K562 (cell line): ENCODE data around the gene RREB1. TPM values are rescaled to one million over a fixed set of nuclear protein-coding genes. Genes with fewer than 3 reads are reported as not detected.

Experiments used
- ATAC-seq: fragments of 200-7000 bp; cut with Tn5 transposase; 3 replicates; pipeline ENCODE4 v1.9.1; 2020; ENCODE audit warnings: moderate library complexity
- BruUV-seq: library from RNA; stranded (reverse); fragments of 400-500 nt; replicated peaks from 2 replicates; lab custom pipeline; 2021; lab: Mats Ljungman, UMichigan
- CTCF ChIA-PET: fragments of 300-600 bp; formaldehyde crosslinking; extraction: SDS; loops from one replicate; lab custom pipeline; 2021; ENCODE audit warnings: low intra/inter-chr PET ratio; lab: Yijun Ruan, JAX
- POLR2A ChIA-PET: fragments of 300-600, 350-650 bp; sonication (Branson Sonifier 250); formaldehyde crosslinking; extraction: SDS; loops from one replicate; lab custom pipeline; 2021; ENCODE audit warnings: antibody characterized with exemption, inconsistent platforms; lab: Yijun Ruan, JAX
- DNase-seq, 4 experiments: peaks; one replicate each; pipeline versions ENCODE4 v3.0.0 to v3.0.0-alpha.2; 2011 to 2018; ENCODE audit warnings: low spot score in 3 of 4, mixed read lengths in 3 of 4; ENCODE audit errors: extremely low read depth in 1 of 4
- FAIRE-seq: peaks from 2 replicates; lab custom pipeline; 2011; peaks lifted over from hg19 to GRCh38; lab: Jason Lieb, UNC
- H2AFZ ChIP-seq: 2 replicates; pipeline ENCODE4 v1.6.0; 2011; ENCODE audit warnings: low read depth, low read length, control low read depth, inconsistent platforms
- H3K27ac ChIP-seq: fragments of 200-600 bp; 3 replicates; pipeline ENCODE4 v1.8.0; 2011; ENCODE audit warnings: low read depth, mild to moderate bottlenecking, control low read depth, inconsistent platforms, low read length, moderate library complexity, mixed read lengths; ENCODE audit errors: extremely low read depth
- H3K27me3 ChIP-seq, 2 experiments: fragments of 300-600 bp in 1 of 2; 2 replicates in 1 of 2; 3 replicates in 1 of 2; pipeline versions ENCODE4 v1.6.0 to v1.8.0; 2011; ENCODE audit warnings: inconsistent platforms in 2 of 2, low read length in 2 of 2, mild to moderate bottlenecking in 1 of 2, mixed read lengths in 1 of 2, moderate library complexity in 1 of 2; ENCODE audit not compliant: control insufficient read depth in 2 of 2, insufficient read depth in 2 of 2
- H3K36me3 ChIP-seq: fragments of 300-600 bp; 3 replicates; pipeline ENCODE4 v1.8.0; 2011; ENCODE audit warnings: mild to moderate bottlenecking, low read length, inconsistent platforms; ENCODE audit not compliant: control insufficient read depth, insufficient read depth
- H3K4me1 ChIP-seq, 2 experiments: fragments of 200-600 bp in 1 of 2; replicated peaks in 1 of 2; 2 replicates in 1 of 2; 3 replicates in 1 of 2; pipeline versions ENCODE4 v1.5.1 to v1.8.0; 2011; ENCODE audit warnings: inconsistent platforms in 2 of 2, low read length in 2 of 2, mild to moderate bottlenecking in 1 of 2, mixed read lengths in 1 of 2, moderate library complexity in 1 of 2; ENCODE audit not compliant: control insufficient read depth in 2 of 2, insufficient read depth in 2 of 2
- H3K4me2 ChIP-seq: 2 replicates; pipeline ENCODE4 v1.6.1; 2011; ENCODE audit warnings: low read length, control low read depth, inconsistent platforms, mixed read lengths; ENCODE audit not compliant: insufficient read depth
- H3K4me3 ChIP-seq: fragments of 200-600 bp; sonication (generic), shearing (Covaris generic); 2 replicates; pipeline ENCODE4 v1.5.1; 2016; ENCODE audit warnings: control low read depth, inconsistent platforms
- H3K79me2 ChIP-seq: fragments of 200-600 bp; 3 replicates; pipeline ENCODE4 v1.8.0; 2011; ENCODE audit warnings: low read length, inconsistent platforms; ENCODE audit not compliant: control insufficient read depth, insufficient read depth
- H3K9ac ChIP-seq, 2 experiments: 2 replicates each; pipeline versions ENCODE4 v1.6.0 to v1.6.1; 2011; ENCODE audit warnings: low read depth in 2 of 2, low read length in 2 of 2, control low read depth in 1 of 2, inconsistent platforms in 1 of 2, mild to moderate bottlenecking in 1 of 2, mixed read lengths in 1 of 2; ENCODE audit not compliant: insufficient read depth in 1 of 2
- H3K9me1 ChIP-seq: one replicate; pipeline ENCODE4 v1.6.0; 2011; ENCODE audit warnings: inconsistent platforms, mild to moderate bottlenecking, low read length, moderate library complexity; ENCODE audit not compliant: control insufficient read depth, insufficient read depth
- H3K9me3 ChIP-seq: replicated peaks from 2 replicates; pipeline ENCODE4 v1.5.1; 2011; ENCODE audit warnings: low read depth, low read length, inconsistent platforms; ENCODE audit not compliant: control insufficient read depth, insufficient read depth
- H4K20me1 ChIP-seq: replicated peaks from 2 replicates; pipeline ENCODE4 v1.6.1; 2011; ENCODE audit warnings: low read length, inconsistent platforms, mixed read lengths; ENCODE audit not compliant: control insufficient read depth, insufficient read depth
- ARID3A ChIP-seq: IDR thresholded peaks from 2 replicates; pipeline ENCODE4 v1.6.1; 2012; ENCODE audit warnings: low read depth, low read length, improper control_type of control experiment, borderline replicate concordance
- BRD9 ChIP-seq: fragments of 450-650 bp; IDR thresholded peaks from 2 replicates; pipeline ENCODE4 v1.6.1; 2018; ENCODE audit warnings: low read depth; ENCODE audit not compliant: partially characterized antibody
- ERF ChIP-seq: fragments of 450-650 bp; formaldehyde crosslinking; IDR thresholded peaks from 2 replicates; pipeline ENCODE4 v1.4.0; 2020; ENCODE audit warnings: mild to moderate bottlenecking, mixed read lengths
- FOXM1 ChIP-seq, 2 experiments: fragments of 450-650 bp in 1 of 2; sonication (generic) in 1 of 2; formaldehyde crosslinking in 1 of 2; IDR thresholded peaks; 2 replicates each; pipeline versions ENCODE4 v1.6.1 to v1.9.0; 2017 to 2022; ENCODE audit warnings: low read depth in 2 of 2, mild to moderate bottlenecking in 2 of 2, missing genetic modification reagents in 1 of 2, moderate library complexity in 1 of 2
- HIVEP1 ChIP-seq: fragments of 250-450 bp; sonication (Bioruptor Pico); IDR thresholded peaks from 2 replicates; pipeline ENCODE4 v1.4.0; 2020; ENCODE audit warnings: mild to moderate bottlenecking
- KLF6 ChIP-seq: fragments of 250-450 bp; sonication (Bioruptor Pico); IDR thresholded peaks from 2 replicates; pipeline ENCODE4 v1.4.0; 2020; ENCODE audit warnings: mild to moderate bottlenecking, moderate library complexity, borderline replicate concordance
- MECOM ChIP-seq: fragments of 250-450 bp; sonication (Bioruptor Pico); IDR thresholded peaks from 2 replicates; pipeline ENCODE4 v1.8.0; 2022; ENCODE audit warnings: inconsistent platforms
- OTX1 ChIP-seq: fragments of 450-650 bp; formaldehyde crosslinking; IDR thresholded peaks from 2 replicates; pipeline ENCODE4 v1.4.0; 2022; ENCODE audit warnings: mild to moderate bottlenecking
- SUPT5H ChIP-seq: fragments of 450-650 bp; IDR thresholded peaks from 2 replicates; pipeline ENCODE4 v1.6.1; 2016
- ZKSCAN8 ChIP-seq: fragments of 200-800 bp; sonication (Bioruptor generic); IDR thresholded peaks from 2 replicates; pipeline ENCODE4 v1.6.1; 2016; ENCODE audit warnings: missing genetic modification characterization, missing compliant biosample characterization
- ZNF347 ChIP-seq: fragments of 450-650 bp; formaldehyde crosslinking; IDR thresholded peaks from 2 replicates; pipeline ENCODE4 v1.4.0; 2020; ENCODE audit warnings: low read depth, mild to moderate bottlenecking, moderate library complexity
- WGBS: fragments of 100-300 bp; shearing (Covaris generic); methylation state at CpG from one replicate; pipeline ENCODE4 v1.1.6; 2016; ENCODE audit warnings: low coverage, mixed read lengths; ENCODE audit not compliant: insufficient coverage; ENCODE audit errors: missing lambda C conversion rate; 5-methylcytosine and 5-hydroxymethylcytosine counted together
- in situ Hi-C: fragments of 300-500 bp; cut with MboI; formaldehyde crosslinking; loops from 4 replicates; pipeline ENCODE4 v1.15.0; 2018; ENCODE audit warnings: inconsistent platforms, mixed read lengths
- intact Hi-C: fragments of 100-400 bp; cut with micrococcal nuclease; formaldehyde crosslinking; loops from 2 replicates; pipeline ENCODE4 v1.14.2; 2022
- polyA plus RNA-seq, 8 experiments: library from polyadenylated mRNA; depleted of rRNA in 4 of 8; stranded (reverse) in 5 of 8; unstranded in 3 of 8; fragments of >200 nt; fragmentation: Nextera tagmentation in 2 of 8; fragmentation: Illumina TruSeq in 1 of 8; extraction: Ambion mirVana in 2 of 8; extraction: Trizol in 1 of 8; gene quantifications; 2 replicates each; pipeline versions ENCODE4 v1.2.1 to v1.2.3, GENCODE V29; 2011 to 2014; ENCODE audit warnings: inconsistent platforms in 1 of 8, missing spikeins in 1 of 8
- total RNA-seq, 7 experiments: library from RNA; depleted of rRNA in 6 of 7; stranded (reverse); fragments of >200 nt in 6 of 7; fragmentation: Illumina TruSeq in 2 of 7; extraction: Trizol in 2 of 7; gene quantifications; 2 replicates each; pipeline versions ENCODE4 v1.2.1 to v1.2.3, GENCODE V29; 2011 to 2021; ENCODE audit warnings: low replicate concordance in 1 of 7
- TF ChIP-seq, protein P1 (sequence below): sonication (generic); formaldehyde crosslinking; IDR thresholded peaks from 2 replicates; pipeline ENCODE4 v1.9.0; 2022; ENCODE audit warnings: mild to moderate bottlenecking, missing genetic modification reagents

The RREB1 gene
- total and polyA plus RNA-seq, 9 of the 15 experiments (the other 6 are each of a cell fraction or from before 2014, with no cell fraction given): 3.3 to 64.2 (median 19.3) TPM

DNA sequence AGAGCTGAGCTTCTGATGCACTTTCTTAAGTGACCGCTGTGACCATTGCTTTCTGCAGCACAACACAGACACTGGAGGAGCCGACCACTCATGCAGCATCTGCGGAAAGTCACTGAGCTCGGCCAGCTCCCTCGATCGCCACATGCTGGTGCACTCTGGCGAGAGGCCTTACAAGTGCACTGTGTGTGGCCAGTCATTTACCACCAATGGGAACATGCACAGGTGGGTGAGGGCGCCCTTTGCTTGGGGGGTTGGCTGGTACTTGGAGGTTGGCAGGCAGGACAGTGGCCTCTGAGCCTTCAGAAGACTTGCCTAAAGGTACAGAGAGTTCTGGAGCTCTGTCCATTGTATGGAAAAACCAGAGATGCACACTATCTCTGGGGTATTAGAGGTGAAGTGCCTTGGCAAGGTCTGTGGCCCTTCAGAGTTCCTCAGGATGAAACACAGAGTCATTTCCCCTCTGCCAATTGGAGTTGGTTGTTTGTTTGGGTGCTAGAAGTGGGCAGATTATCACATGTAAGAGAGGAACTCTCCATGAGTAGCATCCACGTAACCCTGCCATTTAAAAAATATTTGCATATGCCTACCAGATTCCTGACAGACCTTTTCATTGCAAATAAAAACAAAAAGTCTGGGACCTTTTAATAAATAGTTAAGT lies 81.5 kb downstream of the RREB1 start:
- ChIA-PET POLR2A (interaction anchor here (1.5 to 2.0 kb wide), 2 partner anchors 9 to 10 kb away, joined by 3 to 6 read pairs; no protein-coding TSS in a partner anchor), CTCF (no interaction called here)
- Histone ChIP-seq H3K4me2 (no peak overlapping the region), H3K36me3 (peaks cover 94% of the 10 kb centered on the region), H3K9me3 (no peaks in the 10 kb centered on the region), H3K79me2 (peaks cover 50% of the 10 kb centered on the region), H3K9ac (no peak overlapping the region; a peak in 1 of 4 replicates), H3K4me1 (no peaks in the 10 kb centered on the region; a peak in 1 of 5 replicates), H3K27me3 (no peaks in the 10 kb centered on the region), H3K27ac (no peak overlapping the region), H2AFZ (no peak overlapping the region), H3K9me1 (no peaks in the 10 kb centered on the region), H4K20me1 (no peaks in the 10 kb centered on the region), H3K4me3 (no peak overlapping the region)
- BruUV-seq: no TSS peak
- intact Hi-C loops: no loop called here
- TF ChIP-seq, protein P1, sequence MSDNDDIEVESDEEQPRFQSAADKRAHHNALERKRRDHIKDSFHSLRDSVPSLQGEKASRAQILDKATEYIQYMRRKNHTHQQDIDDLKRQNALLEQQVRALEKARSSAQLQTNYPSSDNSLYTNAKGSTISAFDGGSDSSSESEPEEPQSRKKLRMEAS: 0 out of 2 replicates have a peak, but pooled peaks have one; percentile 24
- TF ChIP-seq OTX1: no peak
- ATAC-seq: peak; percentile 17; the same call in 2 of the 3 replicates
- in situ Hi-C loops: no loop called here
- 95% methylated on average over 9 of the region's 9 CpGs for WGBS
- FAIRE-seq: no peak
- no peak for DNase-seq

- CTCF ChIA-PET: no interaction called here
Observed at GRCh38 chr6:7190791-7191190, 83.0 kb downstream of the RREB1 start.

More at GRCh38 chr6:7190791-7191190, 83.0 kb downstream of the RREB1 start:
- peaks cover 95% of the 10 kb centered on the region for H3K36me3 ChIP-seq
- FAIRE-seq (no peak), DNase-seq (no peak), ATAC-seq (no peak)
- no TSS peak for BruUV-seq
- peaks cover 5 to 12% of the 10 kb centered on the region in 2 experiments for H3K4me1 ChIP-seq
- no peaks in the 10 kb centered on the region for H3K27me3 ChIP-seq
- no peaks in the 10 kb centered on the region for H4K20me1 ChIP-seq
- no peaks in the 10 kb centered on the region for H3K9me3 ChIP-seq
- in situ Hi-C loops (no loop called here), intact Hi-C loops (no loop called here)
- peaks cover 54% of the 10 kb centered on the region for H3K79me2 ChIP-seq
- H3K4me3 ChIP-seq: no peak overlapping the region
- TF ChIP-seq KLF6 (CRISPR knock-in tag) (no peak), ARID3A (no peak), BRD9 (no peak), ZKSCAN8 (CRISPR knock-in tag) (no peak), ZNF347 (CRISPR knock-in tag) (no peak), HIVEP1 (CRISPR knock-in tag) (no peak), FOXM1 (IDR thresholded peaks at IDR 0.05; ENCODE audit: low read depth) (no peak), FOXM1 (CRISPR knock-in tag; IDR thresholded peaks at IDR 0.05; ENCODE audit: low read depth) (no peak), ERF (CRISPR knock-in tag) (no peak), SUPT5H (no peak), MECOM (CRISPR knock-in tag) (no peak)
- no peak overlapping the region for H2AFZ ChIP-seq
- no peak overlapping the region for H3K4me2 ChIP-seq
- no peak overlapping the region for H3K9ac ChIP-seq
- POLR2A ChIA-PET: interaction anchor here (0.5 kb wide), 1 partner anchor 13 kb away, joined by 3 read pairs; no protein-coding TSS in a partner anchor
- no peaks in the 10 kb centered on the region for H3K9me1 ChIP-seq
- WGBS: 100% methylated on average over 2 of the region's 2 CpGs
- H3K27ac ChIP-seq: no peak overlapping the region
